Measurements from ENCODE around the gene FSCN2.

FSCN2 gene

DNA sequence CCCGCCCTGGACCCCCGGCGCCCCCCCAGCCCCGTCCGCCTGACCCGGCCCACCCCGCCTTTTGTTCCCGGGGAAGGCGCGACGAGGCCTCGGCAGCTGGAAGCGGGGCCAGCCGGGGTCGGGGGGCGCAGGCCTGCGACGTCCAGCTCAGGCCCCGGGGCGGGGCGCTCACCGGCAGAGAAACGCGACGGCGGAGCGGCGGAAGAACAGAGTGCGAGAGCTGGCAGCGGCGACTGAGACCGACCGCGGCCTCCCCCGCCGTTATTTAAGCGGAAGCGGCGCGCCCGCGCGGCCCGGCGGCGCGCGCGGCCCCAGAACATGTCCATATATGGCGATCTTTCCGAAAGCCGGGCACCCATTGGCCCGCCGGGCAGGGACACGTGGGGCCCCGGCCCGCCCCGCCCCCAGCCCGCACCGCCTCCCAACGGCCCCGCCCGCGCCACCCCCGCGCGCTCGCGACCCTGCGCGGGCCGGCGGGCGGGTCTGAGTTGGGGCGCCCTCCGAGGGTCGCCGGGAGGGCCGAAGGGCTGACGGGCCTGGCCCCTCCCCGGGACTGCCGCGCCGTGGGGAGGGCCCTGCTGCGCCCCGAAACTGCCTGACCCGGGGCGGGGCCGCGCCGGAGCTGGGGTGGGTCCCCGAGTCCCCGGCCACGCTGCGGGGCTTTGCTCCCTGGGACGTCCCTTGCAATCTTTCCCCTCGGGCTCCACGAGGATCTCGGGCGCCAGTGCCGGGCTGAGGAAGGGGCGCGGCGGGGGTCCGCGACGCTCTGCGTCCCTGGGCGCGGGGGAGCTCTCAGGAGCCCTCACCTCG, 15.4 kb upstream of the FSCN2 start, which contains the start of gene ACTG1:
Gene ACTG1, minus strand, starts transcription at position 238 of the 810 bp plus-strand sequence. CDS start 445 bp downstream, outside the sequence.
- DNase-seq, result peak; percentile 88

DNA sequence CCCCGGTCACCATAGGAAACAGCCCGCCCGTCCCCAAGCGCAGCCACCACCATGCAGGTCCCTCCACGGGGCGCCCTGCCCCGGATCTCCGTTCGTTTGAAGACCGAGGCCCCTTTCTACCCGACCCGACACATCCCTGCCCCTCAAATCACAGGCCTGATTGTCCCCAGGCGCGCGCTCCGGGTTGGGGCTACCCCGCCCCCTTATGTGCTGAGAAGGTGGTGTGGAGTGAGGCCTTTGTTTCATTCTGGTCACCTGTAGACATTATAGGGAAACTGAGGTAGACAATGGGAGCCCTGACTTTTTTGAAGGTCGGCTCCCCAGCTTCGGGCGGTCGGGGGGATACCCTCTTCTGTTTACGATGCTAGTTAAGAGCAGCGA, 14.8 kb upstream of the FSCN2 start:
- peak; percentile 48 for DNase-seq

GRCh38 chr17:81513753-81514488, 14.3 kb upstream of the FSCN2 start:
- peak; percentile 48 for DNase-seq

GRCh38 chr17:81514489-81514738, 13.8 kb upstream of the FSCN2 start:
- no peak for DNase-seq

DNA sequence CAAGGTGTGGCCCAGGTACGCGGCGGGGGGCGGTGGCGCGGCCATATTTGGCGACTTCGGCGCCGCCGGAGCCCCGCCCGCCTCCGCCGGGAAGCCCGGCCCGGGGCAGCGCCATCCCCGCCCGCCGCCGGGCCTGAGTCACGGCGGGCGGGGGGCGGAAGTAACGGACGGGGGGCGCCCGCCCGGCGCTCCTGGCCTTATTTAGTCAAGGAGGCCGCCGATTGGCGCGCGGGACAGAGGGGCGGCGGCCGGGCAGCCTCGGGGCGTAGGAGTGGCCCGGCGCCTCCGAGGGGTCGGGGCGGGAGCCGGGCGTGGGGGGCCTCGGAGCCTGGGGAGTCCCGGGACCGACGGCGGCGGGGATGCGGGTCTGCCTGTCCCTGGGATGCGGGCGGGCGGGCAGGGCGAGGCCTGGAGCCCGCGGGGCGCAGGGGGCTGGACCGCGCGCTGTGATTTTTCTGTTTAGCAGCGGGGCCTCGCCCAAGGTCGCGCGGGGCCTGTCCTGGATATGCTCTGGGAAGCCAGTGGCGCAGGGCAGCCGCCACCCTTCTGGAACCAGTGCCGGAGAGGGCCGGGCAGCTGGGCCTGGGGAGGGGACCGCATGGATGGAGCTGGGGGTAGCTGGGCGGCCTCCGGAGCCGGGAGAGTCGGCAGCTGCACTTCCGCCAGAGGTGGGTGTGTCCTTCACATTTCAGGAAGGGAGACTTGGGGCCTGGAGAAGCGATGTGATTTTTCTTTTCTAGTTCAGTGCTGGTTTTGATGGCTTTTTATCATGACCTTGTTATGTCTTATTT, 13.2 kb upstream of the FSCN2 start:
- peak; percentile 24 for DNase-seq

- no peak for DNase-seq
Observed at GRCh38 chr17:81515530-81516041, 12.6 kb upstream of the FSCN2 start.

DNA sequence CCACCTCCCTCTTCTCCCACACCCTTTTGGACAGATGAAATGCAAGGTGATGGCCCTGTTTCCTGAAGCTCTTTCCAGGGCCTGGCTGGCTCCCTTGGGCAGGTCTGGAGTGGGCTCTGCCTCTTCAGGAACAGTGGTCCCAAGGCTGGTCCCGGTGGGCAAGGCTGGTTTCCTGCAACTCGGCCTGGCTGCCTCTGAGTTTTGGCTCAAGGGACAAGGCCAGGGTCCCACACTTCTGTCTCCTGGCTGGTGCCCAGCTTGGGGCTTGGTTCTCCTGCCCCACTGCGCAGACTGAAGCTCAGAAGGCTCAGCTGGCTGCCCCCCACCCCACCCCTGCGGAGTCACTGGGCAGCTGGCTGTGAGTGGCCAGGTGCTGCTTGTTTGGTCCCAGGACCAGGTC, 11.7 kb upstream of the FSCN2 start:
- no peak for DNase-seq

DNA sequence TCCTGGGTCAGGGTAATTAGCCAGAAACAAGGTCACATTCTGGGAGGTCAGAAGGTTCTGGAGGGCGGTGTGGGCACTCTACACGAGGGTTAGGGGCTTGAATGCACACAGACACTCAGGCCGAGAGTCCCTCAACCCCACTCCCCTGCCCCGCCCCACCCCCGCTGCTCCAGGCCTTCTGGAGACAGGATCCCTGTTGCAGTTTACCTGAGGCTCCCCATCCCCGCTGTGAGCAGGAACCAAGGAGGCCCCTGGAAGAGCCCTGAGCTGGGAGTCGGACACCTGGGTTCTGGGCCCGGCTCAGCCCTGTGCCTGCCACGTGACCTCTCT, 11.2 kb upstream of the FSCN2 start:
- DNase-seq, result no peak

DNA sequence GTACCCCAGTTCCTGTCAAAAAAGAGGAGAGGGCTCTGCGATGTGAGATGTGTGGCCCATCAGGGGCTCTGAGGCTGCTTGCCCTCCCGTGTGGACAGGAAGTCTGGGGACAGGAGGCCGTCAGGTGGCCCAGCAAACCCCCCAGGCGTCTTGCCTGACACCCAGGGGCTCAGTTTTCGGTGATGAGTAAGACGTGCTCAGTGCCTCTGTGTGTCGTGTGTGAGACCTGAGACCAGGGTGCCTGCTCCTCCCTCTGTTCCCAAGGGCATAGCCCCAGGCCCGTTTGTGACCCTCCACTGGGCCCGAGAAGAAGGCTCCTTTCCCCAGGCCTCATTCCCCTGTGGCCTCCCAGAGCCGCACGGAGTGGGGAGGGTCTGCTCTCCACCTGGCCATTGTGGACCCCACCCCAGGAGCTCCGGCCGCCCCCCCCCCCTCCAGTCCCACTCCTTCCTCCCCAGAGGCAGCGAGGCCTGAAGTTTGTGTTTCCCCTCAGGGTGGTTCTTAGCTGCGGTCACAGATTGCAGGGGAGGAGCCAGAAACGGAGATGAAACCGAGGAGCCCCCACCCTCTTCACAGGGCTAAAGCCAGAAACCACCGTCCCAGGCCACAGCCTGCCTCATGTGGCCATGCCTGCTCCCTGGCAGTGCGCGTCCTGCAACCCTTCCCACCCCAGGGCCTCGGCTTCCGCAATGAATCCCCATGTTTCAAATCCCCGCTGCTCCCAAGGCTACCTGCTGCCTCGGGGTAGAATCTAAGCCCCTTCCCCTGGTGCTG, 10.7 kb upstream of the FSCN2 start:
- DNase-seq, result no peak

- DNase-seq, result no peak
Observed at GRCh38 chr17:81518113-81518784, 9.9 kb upstream of the FSCN2 start.

DNA sequence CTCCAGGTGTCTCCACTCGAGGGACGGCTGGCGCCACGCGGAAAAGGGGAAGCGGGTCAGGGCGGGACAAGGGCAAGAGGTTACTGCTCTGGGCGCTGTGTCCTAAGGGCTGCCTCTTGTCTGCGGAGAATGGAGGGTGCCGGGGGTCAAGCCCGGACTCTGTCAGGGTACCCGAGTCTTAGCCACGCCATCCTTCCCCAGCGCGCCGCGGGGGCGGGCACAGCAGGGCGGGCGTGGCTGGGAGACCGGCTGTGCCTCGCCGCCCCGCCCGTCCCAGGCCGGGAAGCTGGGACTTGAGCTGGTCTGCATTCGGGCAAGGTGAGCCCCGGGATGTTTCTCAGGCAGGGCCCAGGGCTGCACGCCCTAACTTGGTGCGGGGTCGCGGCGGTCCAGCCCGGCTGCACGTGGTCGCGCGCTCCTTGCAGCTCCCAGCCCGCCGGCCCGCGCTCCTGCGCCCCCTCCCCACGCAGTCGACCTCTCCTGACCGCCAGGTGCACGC, 9.3 kb upstream of the FSCN2 start:
- no peak for DNase-seq

DNA sequence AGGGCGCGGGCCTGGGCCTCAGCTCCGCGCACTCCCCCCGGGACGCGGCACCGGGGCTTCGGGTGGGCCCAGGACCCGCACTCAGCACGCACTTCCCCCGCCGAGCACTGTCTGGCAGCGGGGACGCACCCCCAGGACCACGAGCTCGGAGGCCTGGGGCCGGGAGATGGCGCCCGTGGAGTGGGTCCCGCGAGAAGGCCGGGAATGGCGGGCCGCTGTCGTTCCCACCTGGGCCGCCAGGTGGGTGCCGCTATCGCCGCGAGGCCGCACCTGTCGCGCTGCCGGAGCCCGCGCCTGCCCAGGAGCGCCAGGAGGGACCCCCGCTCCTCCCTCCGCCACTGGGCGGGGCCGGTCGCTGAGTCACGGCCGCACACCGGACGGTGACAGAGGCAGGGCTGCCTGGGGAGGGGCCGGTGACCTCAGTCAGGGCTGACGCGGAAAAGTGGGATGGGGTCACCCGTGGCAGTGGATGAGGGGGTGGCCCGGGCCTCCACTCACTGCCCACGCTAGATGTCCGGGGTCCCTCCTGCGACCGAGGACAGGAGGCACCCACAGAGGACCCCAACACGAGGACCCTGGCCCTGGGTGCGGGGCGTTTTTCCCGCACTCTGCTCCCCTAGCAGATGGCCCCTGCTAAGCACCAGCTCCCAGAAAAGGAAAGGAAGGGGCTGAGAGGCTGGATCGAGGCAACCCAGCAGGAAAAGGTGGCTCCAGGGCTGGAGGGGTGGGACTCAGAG, 8.7 kb upstream of the FSCN2 start:
- DNase-seq, result no peak

GRCh38 chr17:81520021-81520901, 7.9 kb upstream of the FSCN2 start:
- no peak for DNase-seq

- no peak for DNase-seq
Observed at GRCh38 chr17:81522491-81523401, 5.4 kb upstream of the FSCN2 start.

- DNase-seq, result peak; percentile 84
Observed at GRCh38 chr17:81523402-81524038, 4.7 kb upstream of the FSCN2 start.

DNA sequence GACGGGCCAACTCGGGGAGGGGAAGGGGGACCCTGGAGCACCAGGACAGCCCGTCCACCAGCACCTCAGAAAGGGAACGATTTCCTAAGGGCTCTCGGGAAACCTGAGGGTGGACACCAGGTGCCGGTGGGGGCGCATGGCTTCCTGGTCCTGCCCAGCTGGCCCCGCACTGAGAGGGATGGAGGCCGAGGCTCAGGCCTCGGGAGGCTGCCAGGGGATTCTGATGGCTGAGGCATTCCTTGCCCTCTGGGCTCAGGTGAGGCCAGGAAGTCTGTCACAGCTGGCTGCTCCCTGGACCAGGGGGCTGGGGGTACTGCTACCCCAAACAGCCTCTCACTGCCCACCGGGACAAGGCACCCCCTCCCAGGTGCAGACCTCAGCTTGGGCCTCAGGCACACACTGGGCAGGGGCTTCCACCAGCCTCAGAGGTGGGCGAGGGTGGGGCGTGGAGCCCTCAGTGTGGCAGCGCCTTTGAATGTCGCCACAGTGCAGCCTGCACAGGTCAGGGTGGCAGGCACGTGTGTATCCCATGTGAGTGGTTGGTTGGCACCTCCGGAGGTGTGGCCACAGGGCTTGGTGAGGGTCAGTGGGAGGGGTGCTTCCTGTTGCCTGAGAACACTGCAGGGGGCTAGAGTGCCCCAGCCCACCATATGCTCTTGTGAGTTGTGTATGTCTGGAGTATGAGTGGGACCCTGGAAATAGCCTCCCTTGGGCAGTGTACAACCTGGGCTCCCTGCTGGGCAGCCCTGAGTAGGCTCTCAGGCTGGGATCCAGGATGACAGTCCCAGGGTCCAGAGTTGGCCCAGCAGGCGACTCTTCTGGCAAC, 3.9 kb upstream of the FSCN2 start:
- no peak for DNase-seq

DNA sequence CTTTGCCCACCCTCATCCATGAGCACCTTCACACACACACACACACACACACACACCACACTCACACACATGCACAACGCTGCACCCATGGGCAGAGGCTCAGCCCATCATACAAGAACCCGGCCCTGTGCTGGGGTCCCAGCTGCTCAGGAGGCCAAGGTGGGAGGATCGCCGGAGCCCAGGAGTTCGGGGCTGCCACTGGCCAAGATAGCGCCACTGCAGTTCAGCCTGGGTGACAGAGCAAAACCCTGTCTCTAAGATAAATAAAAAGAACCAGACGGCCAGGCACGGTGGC, 3.4 kb upstream of the FSCN2 start:
- DNase-seq, result no peak

Measured in NCI-H1092 (cell line).